A549 (cell line): ENCODE data around the gene RERE. TPM values are rescaled to one million over a fixed set of nuclear protein-coding genes. Genes with fewer than 3 reads are reported as not detected.

Experiments
- ATAC-seq, 2 experiments: fragments of 200-7000 bp in 1 of 2; fragments of >200 bp in 1 of 2; cut with Nextera tagmentation in 1 of 2; cut with Tn5 transposase in 1 of 2; 3 replicates each; pipeline versions ENCODE4 v1.8.0 to v1.9.1; 2018 to 2020; ENCODE audit warnings: mild to moderate bottlenecking in 1 of 2, moderate library complexity in 1 of 2
- CTCF ChIA-PET: fragments of 300-600 bp; sonication (Branson Sonifier 250); formaldehyde crosslinking; extraction: SDS; loops from one replicate; lab custom pipeline; 2021; ENCODE audit warnings: antibody characterized with exemption, inconsistent platforms; lab: Yijun Ruan, JAX
- POLR2A ChIA-PET: fragments of 350-600 bp; formaldehyde crosslinking; extraction: SDS; loops from one replicate; lab custom pipeline; 2021; ENCODE audit warnings: antibody characterized with exemption, inconsistent platforms; lab: Yijun Ruan, JAX
- DNase-seq, 2 experiments: peaks; one replicate each; pipeline versions ENCODE4 v3.0.0 to v3.0.0-alpha.2; 2011 to 2016; ENCODE audit warnings: low read depth in 1 of 2, low spot score in 1 of 2
- FAIRE-seq: peaks from 2 replicates; lab custom pipeline; 2011; peaks lifted over from hg19 to GRCh38; lab: Jason Lieb, UNC
- H3K27ac ChIP-seq, 2 experiments: fragments of >200 bp; sonication (Bioruptor Twin); formaldehyde crosslinking; 3 replicates each; pipeline ENCODE4 v1.5.1; 2016 to 2017
- H3K4me1 ChIP-seq: fragments of >200 bp; sonication (Bioruptor Twin); formaldehyde crosslinking; 3 replicates; pipeline ENCODE4 v1.6.1; 2016
- H3K4me2 ChIP-seq: fragments of >200 bp; sonication (Bioruptor Twin); formaldehyde crosslinking; 3 replicates; pipeline ENCODE4 v1.6.1; 2016
- H3K4me3 ChIP-seq: fragments of >200 bp; sonication (Bioruptor Twin); formaldehyde crosslinking; 3 replicates; pipeline ENCODE4 v1.5.1; 2016
- H3K9me3 ChIP-seq: fragments of >200 bp; sonication (Bioruptor Twin); formaldehyde crosslinking; 3 replicates; pipeline ENCODE4 v1.6.1; 2016
- CBX2 ChIP-seq: fragments of 200-600 bp; sonication (generic); IDR thresholded peaks from 2 replicates; pipeline ENCODE4 v1.6.1; 2016; ENCODE audit warnings: low read depth, mild to moderate bottlenecking, borderline replicate concordance
- EHF ChIP-seq: fragments of 250-450 bp; sonication (Bioruptor Pico); IDR thresholded peaks from 2 replicates; pipeline ENCODE4 v1.5.0; 2020; ENCODE audit warnings: mild to moderate bottlenecking
- EHMT2 ChIP-seq: fragments of 200-600 bp; sonication (generic); IDR thresholded peaks from 2 replicates; pipeline ENCODE4 v1.6.1; 2016; ENCODE audit warnings: antibody characterized with exemption, low read depth, mild to moderate bottlenecking, moderate library complexity
- ELK1 ChIP-seq: fragments of 150-350 bp; IDR thresholded peaks from 2 replicates; pipeline ENCODE4 v1.6.1; 2014; ENCODE audit warnings: low read depth, mild to moderate bottlenecking, low read length
- EP300 ChIP-seq, 2 experiments: fragments of >200 bp; sonication (Bioruptor Twin); formaldehyde crosslinking; IDR thresholded peaks; 2 replicates in 1 of 2; 3 replicates in 1 of 2; pipeline ENCODE4 v1.6.1; 2016 to 2017
- FOXS1 ChIP-seq: fragments of 250-450 bp; sonication (Bioruptor Pico); IDR thresholded peaks from 2 replicates; pipeline ENCODE4 v1.5.0; 2020; ENCODE audit warnings: mild to moderate bottlenecking, moderate library complexity
- HES2 ChIP-seq: fragments of >200 bp; sonication (Bioruptor Twin); formaldehyde crosslinking; IDR thresholded peaks from 2 replicates; pipeline ENCODE4 v1.6.1; 2016
- HEYL ChIP-seq: fragments of 250-450 bp; sonication (Bioruptor Pico); IDR thresholded peaks from 2 replicates; pipeline ENCODE4 v1.8.0; 2021; ENCODE audit warnings: mild to moderate bottlenecking, moderate library complexity
- KDM5A ChIP-seq: fragments of 200-600 bp; sonication (generic); IDR thresholded peaks from 2 replicates; pipeline ENCODE4 v1.6.1; 2016; ENCODE audit warnings: antibody characterized with exemption, mild to moderate bottlenecking
- MAX ChIP-seq: IDR thresholded peaks from 2 replicates; pipeline ENCODE4 v1.6.1; 2012
- NPAS2 ChIP-seq: fragments of 250-450 bp; sonication (Bioruptor Pico); IDR thresholded peaks from 2 replicates; pipeline ENCODE4 v1.8.0; 2022; ENCODE audit warnings: mild to moderate bottlenecking, moderate library complexity, borderline replicate concordance
- PHF8 ChIP-seq: fragments of 200-600 bp; sonication (generic); IDR thresholded peaks from 2 replicates; pipeline ENCODE4 v1.6.1; 2016; ENCODE audit warnings: low read depth, mild to moderate bottlenecking, antibody characterized with exemption, moderate library complexity, borderline replicate concordance
- RARB ChIP-seq: fragments of 250-450 bp; sonication (Bioruptor Pico); IDR thresholded peaks from 2 replicates; pipeline ENCODE4 v1.8.0; 2021; ENCODE audit warnings: mild to moderate bottlenecking, moderate library complexity
- RCOR1 ChIP-seq: fragments of 150-350 bp; IDR thresholded peaks from 2 replicates; pipeline ENCODE4 v1.6.1; 2014; ENCODE audit warnings: antibody characterized with exemption, low read length, low read depth
- SMC3 ChIP-seq: fragments of >200 bp; sonication (Bioruptor Twin); formaldehyde crosslinking; IDR thresholded peaks from 3 replicates; pipeline ENCODE4 v1.6.1; 2018; ENCODE audit warnings: inconsistent platforms
- TP53 ChIP-seq: fragments of 250-450 bp; sonication (Bioruptor Pico); IDR thresholded peaks from 2 replicates; pipeline ENCODE4 v1.5.0; 2021; ENCODE audit warnings: mild to moderate bottlenecking, moderate library complexity
- ZC3H11A ChIP-seq: fragments of 450-650 bp; IDR thresholded peaks from 2 replicates; pipeline ENCODE4 v1.6.1; 2014; ENCODE audit warnings: antibody characterized with exemption, mild to moderate bottlenecking
- ZFP36 ChIP-seq: fragments of 450-650 bp; IDR thresholded peaks from 2 replicates; pipeline ENCODE4 v1.6.1; 2014; ENCODE audit warnings: borderline replicate concordance; ENCODE audit not compliant: partially characterized antibody
- ZSCAN20 ChIP-seq: fragments of 250-450 bp; sonication (Bioruptor Pico); IDR thresholded peaks from 2 replicates; pipeline ENCODE4 v1.8.0; 2022; ENCODE audit warnings: mild to moderate bottlenecking, moderate library complexity
- WGBS: methylation state at CpG from one replicate; pipeline ENCODE4 v1.1.6; 2017; ENCODE audit errors: missing lambda C conversion rate; 5-methylcytosine and 5-hydroxymethylcytosine counted together
- polyA plus RNA-seq, 4 experiments: library from polyadenylated mRNA; depleted of rRNA in 3 of 4; stranded (reverse); fragments of >200 nt; fragmentation: RNase III in 1 of 4; extraction: RNeasy Plus Mini Kit Qiagen cat#74134 plus additional on column Dnase treatment in 1 of 4; gene quantifications; 2 replicates in 3 of 4; 3 replicates in 1 of 4; pipeline ENCODE4 v1.2.3, GENCODE V29; 2011 to 2017
- TF ChIP-seq, protein P1 (sequence below): IDR thresholded peaks from 2 replicates; pipeline ENCODE4 v1.6.1; 2012; ENCODE audit warnings: low read depth, borderline replicate concordance
- TF ChIP-seq, protein P2 (sequence below): fragments of 250-450 bp; sonication (Bioruptor Pico); IDR thresholded peaks from 2 replicates; pipeline ENCODE4 v1.5.0; 2021; ENCODE audit warnings: mild to moderate bottlenecking, moderate library complexity, borderline replicate concordance

Gene RERE
- polyA plus RNA-seq, 2 of the 4 experiments (the other 2 are of a cell fraction) = 12.6 to 28.6 TPM

GRCh38 chr1:8462371-8462892, 355.0 kb downstream of the RERE start:
- DNase-seq (no peak), FAIRE-seq (no peak), ATAC-seq (no peak)
- TF ChIP-seq EP300 (IDR thresholded peaks at IDR 0.05) = no peak
- TF ChIP-seq TP53 (CRISPR knock-in tag) = no peak
- TF ChIP-seq HES2 = no peak
- TF ChIP-seq RCOR1 = no peak
- TF ChIP-seq PHF8 = no peak
- TF ChIP-seq KDM5A = no peak
- TF ChIP-seq HEYL (CRISPR knock-in tag) = no peak
- no peak for TF ChIP-seq ELK1
- TF ChIP-seq MAX = no peak
- TF ChIP-seq, protein P1, sequence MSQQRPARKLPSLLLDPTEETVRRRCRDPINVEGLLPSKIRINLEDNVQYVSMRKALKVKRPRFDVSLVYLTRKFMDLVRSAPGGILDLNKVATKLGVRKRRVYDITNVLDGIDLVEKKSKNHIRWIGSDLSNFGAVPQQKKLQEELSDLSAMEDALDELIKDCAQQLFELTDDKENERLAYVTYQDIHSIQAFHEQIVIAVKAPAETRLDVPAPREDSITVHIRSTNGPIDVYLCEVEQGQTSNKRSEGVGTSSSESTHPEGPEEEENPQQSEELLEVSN = no peak
- no peak for TF ChIP-seq FOXS1 (CRISPR knock-in tag)
- TF ChIP-seq ZC3H11A = no peak
- no peak for TF ChIP-seq EHMT2
- no peak overlapping the region for H3K4me2 ChIP-seq
- 0 out of 3 replicates have a peak, but pooled peaks cover 8% of the 10 kb centered on the region for H3K4me1 ChIP-seq
- no peak overlapping the region for H3K27ac ChIP-seq
- H3K9me3 ChIP-seq = no peaks in the 10 kb centered on the region
- CTCF ChIA-PET = no interaction called here
- no peak overlapping the region for H3K4me3 ChIP-seq
- POLR2A ChIA-PET = no interaction called here
- WGBS = 94% methylated on average over 13 of the region's 13 CpGs

DNA sequence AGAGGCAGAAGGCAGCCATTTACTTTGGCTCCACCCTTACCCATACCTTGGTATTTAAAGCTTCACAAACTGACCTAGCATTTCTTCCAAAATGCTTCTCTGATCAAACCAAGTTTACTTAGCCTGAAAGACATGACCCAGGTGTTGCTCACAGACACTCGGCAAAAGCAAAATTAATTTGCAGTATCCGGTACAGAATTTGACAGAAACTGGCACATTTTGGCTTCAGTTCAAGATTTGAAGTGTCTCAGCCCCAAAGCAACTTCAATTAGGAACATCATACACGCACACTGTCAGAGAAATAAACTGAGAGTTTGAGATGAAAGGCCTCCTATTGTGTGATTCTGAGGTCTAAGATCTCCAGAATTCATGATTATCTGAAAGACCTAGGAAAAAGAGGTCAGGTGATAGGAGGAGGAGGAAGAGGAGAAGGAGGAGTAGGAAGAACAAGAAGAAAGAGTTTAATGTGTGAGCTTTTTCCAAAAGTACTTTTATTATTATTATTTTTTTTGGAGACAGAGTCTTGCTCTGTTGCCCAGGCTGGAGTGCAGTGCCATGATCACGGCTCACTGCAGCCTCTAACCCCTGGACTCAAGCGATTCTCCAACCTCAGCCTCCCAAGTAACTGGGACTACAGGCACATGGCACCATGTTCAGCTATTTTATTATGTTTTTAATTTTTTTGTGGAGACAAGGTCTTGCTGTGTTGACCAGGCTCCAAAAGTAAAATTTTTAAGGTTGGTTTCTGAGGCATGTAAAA, 355.9 kb downstream of the RERE start:
- ChIA-PET CTCF (no interaction called here), POLR2A (no interaction called here)
- 92% methylated on average over 5 of the region's 5 CpGs for WGBS
- H3K4me3 ChIP-seq = no peak overlapping the region
- ATAC-seq = no peak
- no peak overlapping the region for H3K27ac ChIP-seq
- H3K4me2 ChIP-seq = no peak overlapping the region
- TF ChIP-seq ZSCAN20 (CRISPR knock-in tag) = no peak
- no peak for TF ChIP-seq ZC3H11A
- TF ChIP-seq, protein P2, sequence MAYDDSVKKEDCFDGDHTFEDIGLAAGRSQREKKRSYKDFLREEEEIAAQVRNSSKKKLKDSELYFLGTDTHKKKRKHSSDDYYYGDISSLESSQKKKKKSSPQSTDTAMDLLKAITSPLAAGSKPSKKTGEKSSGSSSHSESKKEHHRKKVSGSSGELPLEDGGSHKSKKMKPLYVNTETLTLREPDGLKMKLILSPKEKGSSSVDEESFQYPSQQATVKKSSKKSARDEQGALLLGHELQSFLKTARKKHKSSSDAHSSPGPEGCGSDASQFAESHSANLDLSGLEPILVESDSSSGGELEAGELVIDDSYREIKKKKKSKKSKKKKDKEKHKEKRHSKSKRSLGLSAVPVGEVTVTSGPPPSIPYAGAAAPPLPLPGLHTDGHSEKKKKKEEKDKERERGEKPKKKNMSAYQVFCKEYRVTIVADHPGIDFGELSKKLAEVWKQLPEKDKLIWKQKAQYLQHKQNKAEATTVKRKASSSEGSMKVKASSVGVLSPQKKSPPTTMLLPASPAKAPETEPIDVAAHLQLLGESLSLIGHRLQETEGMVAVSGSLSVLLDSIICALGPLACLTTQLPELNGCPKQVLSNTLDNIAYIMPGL (CRISPR knock-in tag) = no peak
- no peak for TF ChIP-seq NPAS2
- no peak for TF ChIP-seq SMC3
- no peak for TF ChIP-seq RARB (CRISPR knock-in tag)
- no peak for TF ChIP-seq ZFP36
- no peak for TF ChIP-seq CBX2
- TF ChIP-seq, protein P1 = no peak
- no peak for TF ChIP-seq EHF (CRISPR knock-in tag)
- no peak for DNase-seq
- no peaks in the 10 kb centered on the region for H3K9me3 ChIP-seq
- H3K4me1 ChIP-seq = peaks cover 10% of the 10 kb centered on the region
- no peak for FAIRE-seq
